PC-9 (cell line): ENCODE data around the gene STX16. TPM values are rescaled to one million over a fixed set of nuclear protein-coding genes. Genes with fewer than 3 reads are reported as not detected.

Source experiments
- BruUV-seq: library from RNA; stranded (reverse); fragments of 400-500 nt; replicated peaks from 2 replicates; lab custom pipeline; 2021; lab: Mats Ljungman, UMichigan
- CTCF ChIA-PET: fragments of 300-600 bp; sonication (Branson Sonifier 250); formaldehyde crosslinking; loops from one replicate; lab custom pipeline; 2022; ENCODE audit warnings: antibody characterized with exemption; lab: Charles Lee
- POLR2A ChIA-PET: fragments of 300-600 bp; sonication (Branson Sonifier 250); formaldehyde crosslinking; loops from one replicate; lab custom pipeline; 2022; ENCODE audit warnings: antibody characterized with exemption; ENCODE audit not compliant: unreplicated experiment; lab: Charles Lee
- DNase-seq, 2 experiments: peaks; one replicate each; pipeline versions ENCODE4 v3.0.0 to v3.0.0-alpha.2; 2015 to 2022; ENCODE audit warnings: mixed read lengths in 1 of 2
- H2AFZ ChIP-seq: fragments of 200-600 bp; sonication (generic); 2 replicates; pipeline ENCODE4 v1.8.1; 2017; ENCODE audit warnings: antibody characterized with exemption
- H3F3A ChIP-seq: fragments of 200-600 bp; sonication (generic); 2 replicates; pipeline ENCODE4 v1.8.1; 2017; ENCODE audit warnings: antibody characterized with exemption, mild to moderate bottlenecking, low read depth; ENCODE audit not compliant: insufficient read depth
- H3K27ac ChIP-seq: fragments of 200-600 bp; sonication (generic); 2 replicates; pipeline ENCODE4 v1.6.1; 2016; ENCODE audit warnings: mixed run types
- H3K27me3 ChIP-seq: fragments of 200-600 bp; sonication (generic); 2 replicates; pipeline ENCODE4 v1.6.1; 2016; ENCODE audit warnings: low read depth, mixed run types; ENCODE audit not compliant: insufficient read depth
- H3K36me3 ChIP-seq: fragments of 200-600 bp; sonication (generic); 2 replicates; pipeline ENCODE4 v1.6.1; 2016; ENCODE audit warnings: low read depth, mixed run types
- H3K4me1 ChIP-seq: fragments of 200-600 bp; sonication (generic); replicated peaks from 2 replicates; pipeline ENCODE4 v1.6.1; 2016; ENCODE audit warnings: mixed run types; ENCODE audit not compliant: insufficient read depth
- H3K4me2 ChIP-seq: fragments of 200-600 bp; sonication (generic); 2 replicates; pipeline ENCODE4 v1.6.1; 2017; ENCODE audit warnings: mixed run types
- H3K4me3 ChIP-seq: fragments of 200-600 bp; sonication (generic); 2 replicates; pipeline ENCODE4 v1.6.1; 2016; ENCODE audit warnings: mixed run types
- H3K79me2 ChIP-seq: fragments of 200-600 bp; sonication (generic); 2 replicates; pipeline ENCODE4 v1.6.1; 2017; ENCODE audit warnings: low read depth, mixed run types
- H3K9me2 ChIP-seq: fragments of 200-600 bp; sonication (generic); 2 replicates; pipeline ENCODE4 v1.8.1; 2017; ENCODE audit warnings: mild to moderate bottlenecking; ENCODE audit not compliant: insufficient read depth
- H3K9me3 ChIP-seq: fragments of 200-600 bp; sonication (generic); 2 replicates; pipeline ENCODE4 v1.8.1; 2016; ENCODE audit warnings: low read depth; ENCODE audit not compliant: insufficient read depth
- H4K20me1 ChIP-seq: fragments of 200-600 bp; sonication (generic); 2 replicates; pipeline ENCODE4 v1.8.1; 2017; ENCODE audit not compliant: insufficient read depth
- CTCF ChIP-seq: fragments of 200-600 bp; sonication (generic); conservative IDR thresholded peaks from 2 replicates; pipeline ENCODE4 v1.6.1; 2017; ENCODE audit warnings: mixed run types, antibody characterized with exemption, mild to moderate bottlenecking, moderate library complexity
- EZH2 ChIP-seq: fragments of 200-600 bp; sonication (generic); IDR thresholded peaks from 2 replicates; pipeline ENCODE4 v1.8.0; 2017; ENCODE audit warnings: antibody characterized with exemption, low read depth
- intact Hi-C: fragments of 100-400 bp; cut with micrococcal nuclease; formaldehyde crosslinking; loops from one replicate; pipeline ENCODE4 v1.10.0; 2022; ENCODE audit not compliant: unreplicated experiment
- total RNA-seq: library from RNA; stranded (reverse); gene quantifications from 2 replicates; pipeline ENCODE4 v1.2.3, GENCODE V29; 2021

The STX16 gene
- total RNA-seq, 1 experiment from 2014 or later: 76.3 TPM

- H3K4me3 ChIP-seq: no peak overlapping the region
- DNase-seq: no peak
- CTCF ChIA-PET: no interaction called here
- TF ChIP-seq EZH2 (no peak), CTCF (no peak)
- no peaks in the 10 kb centered on the region for H3K79me2 ChIP-seq
- no peaks in the 10 kb centered on the region for H3K9me3 ChIP-seq
- intact Hi-C loops: no loop called here
- no peaks in the 10 kb centered on the region for H3K9me2 ChIP-seq
- no peak overlapping the region for H2AFZ ChIP-seq
- POLR2A ChIA-PET: no interaction called here
- H3K4me1 ChIP-seq: peaks cover 12% of the 10 kb centered on the region
- no peaks in the 10 kb centered on the region for H3K36me3 ChIP-seq
- BruUV-seq: no TSS peak
- H3K4me2 ChIP-seq: no peak overlapping the region
- H3K27ac ChIP-seq: no peak overlapping the region
- no peaks in the 10 kb centered on the region for H4K20me1 ChIP-seq
- no peaks in the 10 kb centered on the region for H3K27me3 ChIP-seq
- peaks cover 30% of the 10 kb centered on the region for H3F3A ChIP-seq
Observed at GRCh38 chr20:58691773-58692578, 40.9 kb downstream of the STX16 start.

GRCh38 chr20:58692579-58693225 is 41.6 kb downstream of the STX16 start, which contains the start of gene NPEPL1:
NPEPL1 (plus strand) TSS chr20:58692800; CDS start chr20:58692901, 101 bp downstream.
- no peaks in the 10 kb centered on the region for H4K20me1 ChIP-seq
- peak in 1 of 2 experiments; percentile 70 for DNase-seq
- H3K79me2 ChIP-seq: no peaks in the 10 kb centered on the region
- H3K27me3 ChIP-seq: no peaks in the 10 kb centered on the region
- no peaks in the 10 kb centered on the region for H3K9me2 ChIP-seq
- peaks cover 30% of the 10 kb centered on the region for H3F3A ChIP-seq
- H2AFZ ChIP-seq: peak within 1 kb of the TSS; percentile 80
- H3K4me3 ChIP-seq: peak within 1 kb of the TSS; percentile 68
- H3K9me3 ChIP-seq: no peaks in the 10 kb centered on the region
- H3K36me3 ChIP-seq: no peaks in the 10 kb centered on the region
- H3K4me1 ChIP-seq: peaks cover 12% of the 10 kb centered on the region
- H3K4me2 ChIP-seq: peak within 1 kb of the TSS; percentile 96
- no peak for TF ChIP-seq CTCF
- no peak for TF ChIP-seq EZH2
- ChIA-PET POLR2A (no interaction called here), CTCF (no interaction called here)
- no peak within 1 kb of the TSS for H3K27ac ChIP-seq
- intact Hi-C loops: no loop called here
- no TSS peak for BruUV-seq

- ChIA-PET POLR2A (interaction anchor here (0.6 to 0.7 kb wide), 2 partner anchors 36 to 318 kb away, joined by 3 to 5 read pairs; no protein-coding TSS in a partner anchor), CTCF (no interaction called here)
- TF ChIP-seq CTCF (no peak), EZH2 (no peak)
- H3K4me2 ChIP-seq: peak overlapping the region; percentile 96
- no peak overlapping the region for H3K27ac ChIP-seq
- H3K79me2 ChIP-seq: no peaks in the 10 kb centered on the region
- H4K20me1 ChIP-seq: no peaks in the 10 kb centered on the region
- peak overlapping the region; percentile 80 for H2AFZ ChIP-seq
- peaks cover 12% of the 10 kb centered on the region for H3K4me1 ChIP-seq
- BruUV-seq: TSS peak; percentile 14
- no peaks in the 10 kb centered on the region for H3K36me3 ChIP-seq
- H3K9me3 ChIP-seq: no peaks in the 10 kb centered on the region
- H3K9me2 ChIP-seq: no peaks in the 10 kb centered on the region
- peaks cover 30% of the 10 kb centered on the region for H3F3A ChIP-seq
- peak overlapping the region; percentile 68 for H3K4me3 ChIP-seq
- intact Hi-C loops: no loop called here
- peak in 1 of 2 experiments; percentile 19 for DNase-seq
- no peaks in the 10 kb centered on the region for H3K27me3 ChIP-seq
Observed at GRCh38 chr20:58693226-58694006, 42.3 kb downstream of the STX16 start.
